ENCODE data around the gene WDR55. TPM values are rescaled to one million over a fixed set of nuclear protein-coding genes. Genes with fewer than 3 reads are reported as not detected.
A peak's percentile ranks its signal among the peaks of the same experiment; 100 is the strongest.

Gene WDR55
- total and polyA plus RNA-seq, 2 of the 13 experiments (the other 11 are each of a cell fraction or from before 2014, with no cell fraction given): 17.7 to 18.2 TPM

GRCh38 chr5:140690941-140691924, 26.5 kb downstream of the WDR55 start, which contains the start of the genes HARS1 and HARS2 (continued):
- TF ChIP-seq ZFAT (CRISPR knock-in tag; conservative IDR thresholded peaks at IDR 0.05): no peak
- peak; percentile 85 for TF ChIP-seq IKZF5 (CRISPR knock-in tag; IDR thresholded peaks at IDR 0.05)
- TF ChIP-seq, protein P1, sequence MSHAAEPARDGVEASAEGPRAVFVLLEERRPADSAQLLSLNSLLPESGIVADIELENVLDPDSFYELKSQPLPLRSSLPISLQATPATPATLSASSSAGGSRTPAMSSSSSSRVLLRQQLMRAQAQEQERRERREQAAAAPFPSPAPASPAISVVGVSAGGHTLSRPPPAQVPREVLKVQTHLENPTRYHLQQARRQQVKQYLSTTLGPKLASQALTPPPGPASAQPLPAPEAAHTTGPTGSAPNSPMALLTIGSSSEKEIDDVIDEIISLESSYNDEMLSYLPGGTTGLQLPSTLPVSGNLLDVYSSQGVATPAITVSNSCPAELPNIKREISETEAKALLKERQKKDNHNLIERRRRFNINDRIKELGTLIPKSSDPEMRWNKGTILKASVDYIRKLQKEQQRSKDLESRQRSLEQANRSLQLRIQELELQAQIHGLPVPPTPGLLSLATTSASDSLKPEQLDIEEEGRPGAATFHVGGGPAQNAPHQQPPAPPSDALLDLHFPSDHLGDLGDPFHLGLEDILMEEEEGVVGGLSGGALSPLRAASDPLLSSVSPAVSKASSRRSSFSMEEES (CRISPR knock-in tag; IDR thresholded peaks at IDR 0.05): peak; percentile 46
- TF ChIP-seq AGO2 (optimal IDR thresholded peaks at IDR 0.05; ENCODE audit: low read depth, low read length): peak; percentile 37
- TF ChIP-seq, protein P2, sequence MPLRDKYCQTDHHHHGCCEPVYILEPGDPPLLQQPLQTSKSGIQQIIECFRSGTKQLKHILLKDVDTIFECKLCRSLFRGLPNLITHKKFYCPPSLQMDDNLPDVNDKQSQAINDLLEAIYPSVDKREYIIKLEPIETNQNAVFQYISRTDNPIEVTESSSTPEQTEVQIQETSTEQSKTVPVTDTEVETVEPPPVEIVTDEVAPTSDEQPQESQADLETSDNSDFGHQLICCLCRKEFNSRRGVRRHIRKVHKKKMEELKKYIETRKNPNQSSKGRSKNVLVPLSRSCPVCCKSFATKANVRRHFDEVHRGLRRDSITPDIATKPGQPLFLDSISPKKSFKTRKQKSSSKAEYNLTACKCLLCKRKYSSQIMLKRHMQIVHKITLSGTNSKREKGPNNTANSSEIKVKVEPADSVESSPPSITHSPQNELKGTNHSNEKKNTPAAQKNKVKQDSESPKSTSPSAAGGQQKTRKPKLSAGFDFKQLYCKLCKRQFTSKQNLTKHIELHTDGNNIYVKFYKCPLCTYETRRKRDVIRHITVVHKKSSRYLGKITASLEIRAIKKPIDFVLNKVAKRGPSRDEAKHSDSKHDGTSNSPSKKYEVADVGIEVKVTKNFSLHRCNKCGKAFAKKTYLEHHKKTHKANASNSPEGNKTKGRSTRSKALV (CRISPR knock-in tag; IDR thresholded peaks at IDR 0.05): peak; percentile 60; the same call in 1 of the 2 replicates
- TF ChIP-seq, protein P3, sequence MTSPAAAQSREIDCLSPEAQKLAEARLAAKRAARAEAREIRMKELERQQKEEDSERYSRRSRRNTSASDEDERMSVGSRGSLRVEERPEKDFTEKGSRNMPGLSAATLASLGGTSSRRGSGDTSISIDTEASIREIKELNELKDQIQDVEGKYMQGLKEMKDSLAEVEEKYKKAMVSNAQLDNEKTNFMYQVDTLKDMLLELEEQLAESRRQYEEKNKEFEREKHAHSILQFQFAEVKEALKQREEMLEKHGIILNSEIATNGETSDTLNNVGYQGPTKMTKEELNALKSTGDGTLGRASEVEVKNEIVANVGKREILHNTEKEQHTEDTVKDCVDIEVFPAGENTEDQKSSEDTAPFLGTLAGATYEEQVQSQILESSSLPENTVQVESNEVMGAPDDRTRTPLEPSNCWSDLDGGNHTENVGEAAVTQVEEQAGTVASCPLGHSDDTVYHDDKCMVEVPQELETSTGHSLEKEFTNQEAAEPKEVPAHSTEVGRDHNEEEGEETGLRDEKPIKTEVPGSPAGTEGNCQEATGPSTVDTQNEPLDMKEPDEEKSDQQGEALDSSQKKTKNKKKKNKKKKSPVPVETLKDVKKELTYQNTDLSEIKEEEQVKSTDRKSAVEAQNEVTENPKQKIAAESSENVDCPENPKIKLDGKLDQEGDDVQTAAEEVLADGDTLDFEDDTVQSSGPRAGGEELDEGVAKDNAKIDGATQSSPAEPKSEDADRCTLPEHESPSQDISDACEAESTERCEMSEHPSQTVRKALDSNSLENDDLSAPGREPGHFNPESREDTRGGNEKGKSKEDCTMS (CRISPR knock-in tag; conservative IDR thresholded peaks at IDR 0.05): no peak
- TF ChIP-seq TFAP4 (IDR thresholded peaks at IDR 0.05; ENCODE audit: borderline replicate concordance, low read depth): no peak
- TF ChIP-seq, protein P4, sequence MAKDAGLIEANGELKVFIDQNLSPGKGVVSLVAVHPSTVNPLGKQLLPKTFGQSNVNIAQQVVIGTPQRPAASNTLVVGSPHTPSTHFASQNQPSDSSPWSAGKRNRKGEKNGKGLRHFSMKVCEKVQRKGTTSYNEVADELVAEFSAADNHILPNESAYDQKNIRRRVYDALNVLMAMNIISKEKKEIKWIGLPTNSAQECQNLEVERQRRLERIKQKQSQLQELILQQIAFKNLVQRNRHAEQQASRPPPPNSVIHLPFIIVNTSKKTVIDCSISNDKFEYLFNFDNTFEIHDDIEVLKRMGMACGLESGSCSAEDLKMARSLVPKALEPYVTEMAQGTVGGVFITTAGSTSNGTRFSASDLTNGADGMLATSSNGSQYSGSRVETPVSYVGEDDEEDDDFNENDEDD (CRISPR knock-in tag; IDR thresholded peaks at IDR 0.05; ENCODE audit: borderline replicate concordance): no peak; the same call in 1 of the 2 replicates
- no peak; the same call in 1 of the 2 replicates for TF ChIP-seq ZNF136 (CRISPR knock-in tag; IDR thresholded peaks at IDR 0.05; ENCODE audit: low read depth)
- peak; percentile 71; the same call in 1 of the 2 replicates for TF ChIP-seq KAT7 (CRISPR knock-in tag; IDR thresholded peaks at IDR 0.05; ENCODE audit: borderline replicate concordance)
- TF ChIP-seq RARG (CRISPR knock-in tag; IDR thresholded peaks at IDR 0.05; ENCODE audit: low read depth): no peak
- peak; percentile 98 for TF ChIP-seq PHF20 (CRISPR knock-in tag; IDR thresholded peaks at IDR 0.05)
- TF ChIP-seq ZNF670 (CRISPR knock-in tag; IDR thresholded peaks at IDR 0.05; ENCODE audit: borderline replicate concordance): peak; percentile 93
- no peak for TF ChIP-seq ZNF326 (CRISPR knock-in tag; IDR thresholded peaks at IDR 0.05; ENCODE audit: borderline replicate concordance)
- TF ChIP-seq, protein P5, sequence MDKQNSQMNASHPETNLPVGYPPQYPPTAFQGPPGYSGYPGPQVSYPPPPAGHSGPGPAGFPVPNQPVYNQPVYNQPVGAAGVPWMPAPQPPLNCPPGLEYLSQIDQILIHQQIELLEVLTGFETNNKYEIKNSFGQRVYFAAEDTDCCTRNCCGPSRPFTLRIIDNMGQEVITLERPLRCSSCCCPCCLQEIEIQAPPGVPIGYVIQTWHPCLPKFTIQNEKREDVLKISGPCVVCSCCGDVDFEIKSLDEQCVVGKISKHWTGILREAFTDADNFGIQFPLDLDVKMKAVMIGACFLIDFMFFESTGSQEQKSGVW (CRISPR knock-in tag; IDR thresholded peaks at IDR 0.05; ENCODE audit: borderline replicate concordance): peak; percentile 74; the same call in 1 of the 2 replicates
- no peak for TF ChIP-seq ZNF296 (CRISPR knock-in tag; conservative IDR thresholded peaks at IDR 0.05)
- TF ChIP-seq KLF6 (CRISPR knock-in tag; IDR thresholded peaks at IDR 0.05): peak; percentile 81; the same call in 1 of the 2 replicates

Data from HepG2 (cell line).